Anterior cingulate cortex (tissue), 58 donors: ENCODE data around the gene TTN.

Experiments used
- DNase-seq, 58 donors: peaks; one replicate each; lab custom pipeline; 2025; lab: John Stamatoyannopoulos, UW

TTN gene

GRCh38 chr2:178756843-178757242 lies 50.4 kb downstream of the TTN start:
- DNase-seq, result no peak

- DNase-seq, result no peak
These were observed 50.9 kb downstream of the TTN start for GRCh38 chr2:178756343-178756742.

- DNase-seq, result no peak
These were observed 59.5 kb downstream of the TTN start for GRCh38 chr2:178747767-178748166.

- no peak for DNase-seq
These were observed 72.7 kb downstream of the TTN start for GRCh38 chr2:178734518-178734917.

GRCh38 chr2:178733975-178734374 lies 73.2 kb downstream of the TTN start:
- DNase-seq, result no peak

- DNase-seq, result no peak
These were observed 74.3 kb downstream of the TTN start for GRCh38 chr2:178732913-178733312.

- DNase-seq, result no peak
These were observed 75.9 kb downstream of the TTN start for GRCh38 chr2:178731300-178731699.

- DNase-seq, result no peak
These were observed 77.2 kb downstream of the TTN start for GRCh38 chr2:178730049-178730448.

GRCh38 chr2:178723786-178724346 lies 83.4 kb downstream of the TTN start:
- DNase-seq, result no peak

GRCh38 chr2:178722296-178722695 lies 84.9 kb downstream of the TTN start:
- DNase-seq, result no peak

GRCh38 chr2:178718988-178719387 lies 88.2 kb downstream of the TTN start:
- DNase-seq, result no peak

- no peak for DNase-seq
These were observed 88.9 kb downstream of the TTN start for GRCh38 chr2:178718283-178718682.

GRCh38 chr2:178716394-178716793 lies 90.8 kb downstream of the TTN start:
- DNase-seq, result no peak

- no peak for DNase-seq
These were observed 91.9 kb downstream of the TTN start for GRCh38 chr2:178715366-178715765.

- DNase-seq, result no peak
These were observed 99.7 kb downstream of the TTN start for GRCh38 chr2:178707476-178707875.

GRCh38 chr2:178704876-178705275 lies 102.3 kb downstream of the TTN start:
- DNase-seq, result no peak

- DNase-seq, result no peak
These were observed 104.9 kb downstream of the TTN start for GRCh38 chr2:178702361-178702760.

- DNase-seq, result no peak
These were observed 106.3 kb downstream of the TTN start for GRCh38 chr2:178700922-178701342.

- DNase-seq, result no peak
These were observed 107.1 kb downstream of the TTN start for GRCh38 chr2:178700136-178700535.

GRCh38 chr2:178692845-178693244 lies 114.4 kb downstream of the TTN start:
- no peak for DNase-seq

- DNase-seq, result no peak
These were observed 117.4 kb downstream of the TTN start for GRCh38 chr2:178689808-178690207.

GRCh38 chr2:178683877-178684276 lies 123.3 kb downstream of the TTN start:
- DNase-seq, result no peak

GRCh38 chr2:178681081-178681480 lies 126.1 kb downstream of the TTN start:
- no peak for DNase-seq
